COLO829 (cell line): ENCODE results near the gene MATK.

Experiments
- DNase-seq: peaks from one replicate; pipeline ENCODE4 v3.0.0; 2012; ENCODE audit warnings: low spot score

Gene MATK, protein sequence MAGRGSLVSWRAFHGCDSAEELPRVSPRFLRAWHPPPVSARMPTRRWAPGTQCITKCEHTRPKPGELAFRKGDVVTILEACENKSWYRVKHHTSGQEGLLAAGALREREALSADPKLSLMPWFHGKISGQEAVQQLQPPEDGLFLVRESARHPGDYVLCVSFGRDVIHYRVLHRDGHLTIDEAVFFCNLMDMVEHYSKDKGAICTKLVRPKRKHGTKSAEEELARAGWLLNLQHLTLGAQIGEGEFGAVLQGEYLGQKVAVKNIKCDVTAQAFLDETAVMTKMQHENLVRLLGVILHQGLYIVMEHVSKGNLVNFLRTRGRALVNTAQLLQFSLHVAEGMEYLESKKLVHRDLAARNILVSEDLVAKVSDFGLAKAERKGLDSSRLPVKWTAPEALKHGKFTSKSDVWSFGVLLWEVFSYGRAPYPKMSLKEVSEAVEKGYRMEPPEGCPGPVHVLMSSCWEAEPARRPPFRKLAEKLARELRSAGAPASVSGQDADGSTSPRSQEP

DNA sequence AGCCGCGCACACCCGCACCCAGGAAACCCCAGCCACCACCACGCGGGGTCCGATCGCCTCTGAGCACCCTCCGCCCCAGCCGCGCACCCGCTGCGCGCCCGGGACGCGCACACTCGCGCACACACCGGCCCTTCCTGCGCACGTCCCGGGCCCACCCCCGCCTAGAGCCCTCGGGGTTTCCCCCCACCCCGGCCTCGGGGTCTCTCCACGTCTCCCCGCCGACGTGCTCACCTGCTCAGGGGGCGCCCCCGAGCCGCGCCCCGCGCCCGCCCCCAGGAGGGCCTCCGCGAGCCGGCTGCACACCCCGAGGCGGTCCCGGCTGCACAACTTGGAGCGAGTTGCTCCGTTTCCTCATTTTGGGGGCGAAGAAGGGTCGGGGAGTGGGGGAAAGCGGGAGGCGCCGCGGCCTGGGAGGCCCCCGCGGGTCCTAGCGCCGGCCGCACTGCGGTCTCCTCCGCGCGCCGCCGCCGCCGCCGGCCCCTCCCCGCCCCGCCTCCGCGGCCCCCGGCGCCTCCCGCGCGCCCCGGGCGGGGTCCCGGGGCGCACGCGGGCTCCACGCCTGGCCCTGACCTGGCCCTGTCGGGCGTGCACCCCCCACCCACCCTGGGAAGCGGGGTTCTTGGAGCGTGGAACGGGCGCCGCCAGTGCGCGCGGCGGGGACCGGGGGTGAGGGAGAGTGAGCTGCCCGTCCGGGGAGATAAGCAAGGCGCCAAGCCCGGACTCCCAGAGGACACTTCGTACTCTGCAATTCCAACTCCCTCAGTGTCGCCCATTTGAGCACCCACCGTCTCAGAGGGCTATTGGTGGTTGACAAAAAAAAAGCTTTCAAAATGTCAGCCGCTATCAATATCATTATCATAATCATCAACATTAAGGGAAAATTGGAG, at the start of gene MATK:
MATK (minus strand) TSS at position 444 of the 887 bp plus-strand sequence. CDS start 1,246 bp downstream, outside the sequence.
- no peak for DNase-seq

- no peak for DNase-seq
These were observed 48.9 kb upstream of the MATK start for GRCh38 chr19:3835055-3835435.

DNA sequence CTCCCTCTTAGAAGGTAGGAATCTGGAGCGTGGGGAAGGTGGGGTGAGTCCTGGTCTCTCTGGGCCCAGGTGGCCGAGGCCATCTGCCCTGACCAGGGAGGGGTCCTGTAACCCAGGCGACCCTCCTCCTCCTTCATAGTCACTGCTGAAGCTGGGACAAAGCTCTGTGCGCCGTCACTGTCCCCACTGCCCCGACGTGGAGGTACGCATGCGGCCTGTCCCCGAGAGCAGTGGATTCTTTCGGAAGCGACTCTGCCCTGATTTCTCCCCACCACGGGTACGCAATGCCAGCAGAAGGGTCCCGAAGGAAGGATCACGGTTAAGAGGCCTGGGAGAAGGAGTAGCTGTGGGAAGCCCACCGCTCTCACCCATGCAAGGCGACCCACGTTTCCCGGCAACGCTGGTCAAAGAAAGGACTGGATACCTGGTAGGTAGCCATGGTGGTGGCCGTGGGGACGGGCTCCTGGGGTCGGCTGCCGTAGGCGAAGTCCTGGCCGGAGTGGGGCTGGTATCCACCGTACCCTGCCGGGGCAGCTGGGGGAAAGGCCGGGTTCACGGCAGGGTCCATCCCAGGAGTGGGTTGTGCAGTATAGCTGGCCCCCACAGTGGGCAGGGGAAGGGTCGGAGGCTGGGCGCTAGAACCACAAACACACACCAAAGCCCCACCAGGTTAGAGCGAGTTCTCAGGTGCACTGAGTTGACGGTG, 48.3 kb upstream of the MATK start:
- DNase-seq = no peak

DNA sequence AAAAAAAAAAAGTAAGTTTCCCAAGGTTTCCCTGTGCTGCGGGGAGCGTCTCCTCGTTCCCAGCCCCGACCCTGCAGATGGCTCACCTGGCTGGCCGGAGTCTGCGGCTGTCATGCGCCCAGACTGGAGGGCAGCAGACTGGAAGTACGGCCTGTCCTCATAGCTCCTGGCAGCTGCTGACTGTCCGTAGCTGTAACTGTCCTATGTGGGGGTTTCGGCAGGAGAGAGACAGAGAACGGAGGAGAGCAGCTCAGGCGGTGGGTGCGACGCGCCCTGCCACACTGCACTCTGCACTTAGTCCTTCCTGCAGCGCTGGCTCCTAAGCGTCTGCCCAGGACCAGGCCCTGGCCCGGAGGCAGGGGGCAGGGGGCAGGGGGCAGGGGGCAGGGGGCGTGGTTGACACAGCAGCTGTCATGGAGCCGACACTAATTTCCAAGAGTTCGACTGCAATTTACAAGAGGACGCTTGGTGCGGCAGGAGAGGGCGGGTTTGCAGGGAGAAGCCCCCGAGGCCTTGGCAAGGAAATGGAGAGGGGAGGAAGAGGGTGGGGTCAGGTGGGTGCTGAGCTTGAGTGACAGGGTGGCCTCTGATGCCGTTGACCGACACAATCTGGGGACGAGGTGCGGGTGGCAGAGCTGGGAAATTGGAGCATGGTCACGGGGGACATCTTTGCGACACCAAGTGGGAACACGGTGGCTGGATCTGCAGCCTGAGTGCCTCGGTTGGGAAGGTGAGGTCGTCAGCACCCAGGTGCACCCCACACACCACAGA, 47.6 kb upstream of the MATK start:
- DNase-seq = no peak

- no peak for DNase-seq
These were observed 45.8 kb upstream of the MATK start for GRCh38 chr19:3832001-3832400.

GRCh38 chr19:3831601-3832000, 45.4 kb upstream of the MATK start:
- DNase-seq = no peak

GRCh38 chr19:3830621-3831589, 44.7 kb upstream of the MATK start:
- DNase-seq = no peak

DNA sequence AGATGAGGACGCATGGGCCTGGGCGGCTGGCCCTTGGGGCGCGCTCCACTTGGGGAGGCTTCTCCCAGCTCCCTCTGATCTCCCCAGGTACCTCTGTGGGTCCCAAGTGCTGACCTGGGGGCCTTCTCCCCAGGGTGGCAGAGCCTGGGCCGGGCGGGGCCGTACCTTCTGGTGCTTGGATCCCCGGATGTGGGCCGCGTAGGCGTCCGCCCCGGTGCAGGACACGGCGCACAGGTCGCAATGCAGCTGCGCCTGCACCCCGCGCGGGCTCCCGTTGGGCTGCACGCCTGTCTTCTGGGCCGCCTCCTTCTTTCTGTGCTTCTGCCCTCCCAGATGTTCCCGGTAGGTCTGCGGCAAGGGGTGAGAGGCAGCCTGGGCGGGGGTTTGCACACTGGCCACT, 41.1 kb upstream of the MATK start:
- DNase-seq = no peak

- DNase-seq = no peak
These were observed 40.0 kb upstream of the MATK start for GRCh38 chr19:3826163-3826562.

GRCh38 chr19:3825286-3825956, 39.2 kb upstream of the MATK start:
- no peak for DNase-seq

DNA sequence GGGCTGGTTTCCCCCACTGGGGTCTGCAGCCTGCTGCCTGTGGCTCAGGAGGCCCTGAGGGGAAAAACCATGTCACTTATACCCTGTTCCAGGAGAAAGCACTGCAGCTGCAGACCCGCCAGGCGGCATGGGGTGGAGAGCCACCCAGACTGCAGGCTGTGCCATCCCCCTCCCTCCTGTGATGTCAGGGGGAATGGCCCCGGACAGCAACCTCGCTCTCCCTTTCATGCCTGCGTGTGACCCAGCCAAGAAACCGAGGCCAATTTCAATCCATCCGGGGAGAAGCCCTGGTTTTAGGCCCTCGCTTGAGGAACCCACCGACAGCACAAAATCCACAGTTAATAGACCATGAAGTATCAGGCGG, 37.2 kb upstream of the MATK start:
- DNase-seq = no peak

DNA sequence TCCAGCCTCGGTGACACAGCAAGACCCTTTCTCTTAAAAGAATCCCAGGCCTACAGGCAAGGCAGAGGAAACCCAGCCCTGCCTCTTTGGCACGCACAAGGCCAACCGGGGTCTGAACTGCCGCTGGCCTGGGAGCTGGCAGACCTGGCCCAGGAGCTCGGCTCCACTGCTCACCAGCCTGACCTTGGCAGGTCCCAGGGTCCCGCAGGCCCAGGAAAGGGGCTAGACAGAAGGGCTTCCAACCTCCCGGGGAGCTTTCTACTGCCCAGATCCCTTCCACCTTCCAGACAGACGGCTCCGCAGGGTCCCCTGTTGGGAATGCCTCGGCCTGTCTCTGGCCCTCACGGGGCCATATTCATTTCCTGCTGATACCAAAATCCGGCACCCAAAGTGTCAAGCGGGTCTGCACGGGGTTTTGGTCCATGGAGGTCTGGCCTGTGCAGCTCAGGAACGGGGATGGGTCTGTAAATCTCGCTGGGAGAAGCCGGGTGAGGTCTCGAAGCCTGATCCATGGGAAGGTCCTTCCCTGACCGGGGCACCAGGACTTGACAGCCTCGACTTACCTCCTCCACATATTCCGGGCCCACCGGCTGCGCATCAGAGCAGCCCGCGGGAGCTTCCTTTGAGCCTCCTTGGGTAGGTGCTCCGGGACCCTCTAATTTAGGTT, 36.6 kb upstream of the MATK start:
- no peak for DNase-seq

DNA sequence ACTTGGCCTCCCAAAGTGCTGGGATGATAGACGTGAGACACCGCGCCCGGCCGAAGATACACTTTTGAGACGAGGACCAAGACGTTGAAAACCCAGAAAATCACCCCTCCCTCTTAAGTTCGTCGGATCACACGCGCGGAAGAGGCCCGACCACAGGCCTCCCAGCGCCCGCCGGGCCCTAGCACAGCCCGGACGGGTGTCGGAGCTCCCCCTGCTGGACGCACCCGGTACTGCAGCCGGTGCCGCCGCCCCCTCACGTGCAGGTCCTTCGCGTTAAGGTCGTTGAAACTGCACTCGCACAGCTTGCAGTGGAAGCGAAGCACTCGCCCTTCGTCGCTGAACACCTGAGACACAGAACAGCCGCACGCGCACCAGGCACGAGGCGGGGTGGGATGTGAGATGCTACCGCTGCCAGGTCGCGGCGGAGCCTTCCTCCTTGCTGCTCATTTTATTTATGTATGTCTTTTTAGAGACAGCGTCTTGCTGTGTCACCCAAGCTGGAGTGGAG, 35.7 kb upstream of the MATK start:
- DNase-seq = peak; percentile 51

DNA sequence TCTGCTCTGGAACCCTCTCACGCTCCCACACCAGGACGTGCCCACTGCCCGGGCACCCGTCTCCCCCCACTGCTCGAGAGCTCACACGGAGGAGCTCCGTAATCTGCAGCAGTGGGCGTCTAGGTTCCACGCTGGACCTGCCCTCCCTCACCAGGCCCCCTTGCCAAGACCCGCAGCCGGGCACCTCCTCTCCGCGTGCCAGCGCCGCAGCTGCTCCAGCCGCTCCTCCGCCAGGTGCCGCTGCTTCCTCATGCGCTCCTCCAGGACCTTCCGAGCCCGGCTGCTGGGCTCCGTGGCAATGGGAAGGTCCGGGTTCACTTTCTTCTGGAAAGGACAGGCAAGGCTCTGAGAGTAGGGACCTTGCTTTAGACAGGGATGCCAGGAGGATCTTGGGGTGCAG, 35.0 kb upstream of the MATK start:
- peak; percentile 25 for DNase-seq

- DNase-seq = no peak
These were observed 33.8 kb upstream of the MATK start for GRCh38 chr19:3819989-3820388.

GRCh38 chr19:3818918-3819317, 32.7 kb upstream of the MATK start:
- no peak for DNase-seq

GRCh38 chr19:3818466-3818865, 32.3 kb upstream of the MATK start:
- DNase-seq = no peak

GRCh38 chr19:3817761-3818160, 31.6 kb upstream of the MATK start:
- no peak for DNase-seq

DNA sequence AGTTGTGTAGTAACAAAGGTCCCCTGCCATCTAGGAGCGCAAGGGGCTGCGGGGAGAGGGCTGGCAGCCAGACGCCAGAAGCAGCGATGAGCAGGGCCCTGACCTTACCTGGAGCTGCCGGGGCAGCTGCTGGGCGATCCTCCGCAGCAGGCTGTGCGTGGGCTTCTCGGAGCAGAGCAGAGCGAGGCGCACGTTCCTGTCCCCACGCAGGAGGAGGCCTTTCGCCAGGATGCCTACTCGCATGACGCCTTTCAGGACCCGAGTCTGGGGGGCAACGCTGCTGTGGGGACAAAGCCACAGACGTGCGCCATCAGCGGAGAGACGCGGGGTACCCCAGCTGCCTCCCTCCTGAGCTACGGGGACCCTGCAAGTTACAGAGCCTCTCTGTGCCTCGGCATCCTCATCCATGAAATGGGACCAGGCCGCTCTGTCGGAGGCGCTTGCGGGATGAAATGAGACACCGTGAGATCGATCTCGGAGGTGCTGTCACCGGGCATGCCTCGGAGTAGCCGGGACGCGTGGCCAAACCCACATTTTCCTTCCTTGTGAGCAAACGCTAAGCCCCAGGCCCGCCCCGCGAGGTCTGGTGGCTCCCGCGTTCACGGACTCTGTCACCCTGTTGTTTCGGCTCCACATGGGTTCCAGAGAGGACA, 30.5 kb upstream of the MATK start:
- DNase-seq = no peak
